HEK293T (cell line): Measurements from ENCODE around the gene SERPINA3.

Experiments
- BHLHE40 ChIP-seq: fragments of 450-650 bp; IDR thresholded peaks from 2 replicates; pipeline ENCODE4 v1.6.1; 2016; ENCODE audit warnings: mild to moderate bottlenecking, moderate library complexity, borderline replicate concordance
- ELF4 ChIP-seq: fragments of 450-650 bp; IDR thresholded peaks from 2 replicates; pipeline ENCODE4 v1.6.1; 2017; ENCODE audit warnings: antibody characterized with exemption
- FOXA1 ChIP-seq: fragments of 450-650 bp; IDR thresholded peaks from 2 replicates; pipeline ENCODE4 v1.6.1; 2016; ENCODE audit warnings: mild to moderate bottlenecking
- HDGF ChIP-seq: fragments of 450-650 bp; IDR thresholded peaks from 2 replicates; pipeline ENCODE4 v1.6.1; 2017; ENCODE audit warnings: antibody characterized with exemption, borderline replicate concordance
- NFRKB ChIP-seq: fragments of 450-650 bp; IDR thresholded peaks from 2 replicates; pipeline ENCODE4 v1.6.1; 2016; ENCODE audit warnings: mild to moderate bottlenecking, moderate library complexity
- SP1 ChIP-seq: fragments of 450-650 bp; IDR thresholded peaks from 2 replicates; pipeline ENCODE4 v1.6.1; 2017
- SUZ12 ChIP-seq: fragments of 450-650 bp; IDR thresholded peaks from 2 replicates; pipeline ENCODE4 v1.6.1; 2016; ENCODE audit warnings: mild to moderate bottlenecking
- TARDBP ChIP-seq: fragments of 450-650 bp; IDR thresholded peaks from 2 replicates; pipeline ENCODE4 v1.6.1; 2016

- TF ChIP-seq FOXA1 (no peak), ELF4 (no peak), NFRKB (no peak), TARDBP (no peak), BHLHE40 (no peak), HDGF (no peak), SP1 (no peak), SUZ12 (no peak)
Observed at GRCh38 chr14:94586635-94587034, 25.6 kb upstream of the SERPINA3 start.
